CD8-positive, alpha-beta memory T cell (primary cell): ENCODE measurements around the gene ACO2. TPM values are rescaled to one million over a fixed set of nuclear protein-coding genes. Genes with fewer than 3 reads are reported as not detected.

ENCODE experiments used
- CTCF ChIA-PET: fragments of 350-600 bp; sonication (Branson Sonifier 250); formaldehyde crosslinking; loops from one replicate; lab custom pipeline; 2021; ENCODE audit warnings: antibody characterized with exemption; lab: Charles Lee
- POLR2A ChIA-PET: fragments of 350-600 bp; sonication (Branson Sonifier 250); formaldehyde crosslinking; loops from one replicate; lab custom pipeline; 2021; ENCODE audit warnings: antibody characterized with exemption; lab: Charles Lee
- DNase-seq, 5 donors: peaks; one replicate each; pipeline versions ENCODE4 v3.0.0 to v3.0.0-alpha.2; 2020 to 2022; ENCODE audit warnings: mixed read lengths in 1 of 5
- H3K27ac ChIP-seq: one replicate; pipeline ENCODE4 v1.7.0; 2013; ENCODE audit warnings: low read depth, mild to moderate bottlenecking, low read length, moderate library complexity
- H3K27me3 ChIP-seq: 2 replicates; pipeline ENCODE4 v1.7.0; 2013; ENCODE audit warnings: low read length, mild to moderate bottlenecking; ENCODE audit not compliant: insufficient read depth, poor library complexity, severe bottlenecking
- H3K36me3 ChIP-seq: 2 replicates; pipeline ENCODE4 v1.7.0; 2013; ENCODE audit warnings: mild to moderate bottlenecking, low read length, moderate library complexity; ENCODE audit not compliant: insufficient read depth
- H3K4me1 ChIP-seq: 2 replicates; pipeline ENCODE4 v1.7.0; 2013; ENCODE audit warnings: mild to moderate bottlenecking, low read length, moderate library complexity; ENCODE audit not compliant: insufficient read depth
- H3K4me3 ChIP-seq: 2 replicates; pipeline ENCODE4 v1.7.0; 2013; ENCODE audit warnings: mild to moderate bottlenecking, low read length
- H3K9me3 ChIP-seq: 2 replicates; pipeline ENCODE4 v1.7.0; 2013; ENCODE audit warnings: mild to moderate bottlenecking, low read length
- H3K27ac Mint-ChIP-seq, 8 donors: one replicate each; pipeline ENCODE4 v1.8.0; 2020 to 2021; ENCODE audit warnings: mixed read lengths in 8 of 8, mild to moderate bottlenecking in 6 of 8, inconsistent platforms in 3 of 8, moderate library complexity in 3 of 8
- H3K27me3 Mint-ChIP-seq, 2 donors: one replicate each; pipeline ENCODE4 v1.8.0; 2020 to 2021; ENCODE audit warnings: mixed read lengths in 2 of 2, mild to moderate bottlenecking in 1 of 2, moderate library complexity in 1 of 2
- H3K36me3 Mint-ChIP-seq, 3 donors: one replicate each; pipeline ENCODE4 v1.8.0; 2020 to 2021; ENCODE audit warnings: mixed read lengths in 3 of 3, inconsistent platforms in 1 of 3, mild to moderate bottlenecking in 1 of 3
- H3K4me1 Mint-ChIP-seq, 3 donors: one replicate each; pipeline ENCODE4 v1.8.0; 2020 to 2021; ENCODE audit warnings: mixed read lengths in 3 of 3, inconsistent platforms in 1 of 3, mild to moderate bottlenecking in 1 of 3
- H3K4me3 Mint-ChIP-seq, 7 donors: one replicate each; pipeline ENCODE4 v1.8.0; 2020 to 2021; ENCODE audit warnings: mixed read lengths in 7 of 7, mild to moderate bottlenecking in 6 of 7, moderate library complexity in 4 of 7, inconsistent platforms in 2 of 7
- H3K9me3 Mint-ChIP-seq, 5 donors: one replicate each; pipeline ENCODE4 v1.8.0; 2020 to 2022; ENCODE audit warnings: mixed read lengths in 5 of 5, mild to moderate bottlenecking in 3 of 5, moderate library complexity in 2 of 5, inconsistent platforms in 1 of 5
- polyA plus RNA-seq: library from polyadenylated mRNA; unstranded; fragments of 300-500 nt; fragmentation: Illumina TruSeq; gene quantifications from one replicate; pipeline ENCODE4 v1.2.3, GENCODE V29; 2021
- total RNA-seq, 2 experiments: library from RNA; stranded (reverse); gene quantifications; one replicate each; pipeline ENCODE4 v1.2.3, GENCODE V29; 2021

The ACO2 gene
- total and polyA plus RNA-seq, 3 experiments from 2014 or later, result 92.5 to 114 (median 112) TPM

GRCh38 chr22:41478473-41478872 is 9.6 kb downstream of the ACO2 start:
- Mint-ChIP-seq H3K9me3 (no peaks in the 10 kb centered on the region), H3K4me3 (no peak overlapping the region), H3K4me1 (peaks cover 21 to 52% (median 31%) of the 10 kb centered on the region in 3 donors), H3K27ac (peak overlapping the region in 1 of 8 donors; percentile 32), H3K36me3 (peaks cover 0 to 27% (median 3%) of the 10 kb centered on the region in 3 donors), H3K27me3 (no peaks in the 10 kb centered on the region)
- H3K9me3 ChIP-seq, result no peaks in the 10 kb centered on the region
- no peak overlapping the region for H3K4me3 ChIP-seq
- POLR2A ChIA-PET, result no interaction called here
- DNase-seq, result no peak
- no peaks in the 10 kb centered on the region for H3K27me3 ChIP-seq
- H3K4me1 ChIP-seq, result no peaks in the 10 kb centered on the region
- no peaks in the 10 kb centered on the region for H3K36me3 ChIP-seq
- no peak overlapping the region for H3K27ac ChIP-seq
- CTCF ChIA-PET, result interaction anchor here (1.2 to 2.2 kb wide), 2 partner anchors 10 to 75 kb away, joined by 5 to 6 read pairs; partner anchors contain the start of genes ACO2 and PHF5A

- no peaks in the 10 kb centered on the region for H3K36me3 ChIP-seq
- H3K27me3 ChIP-seq, result no peaks in the 10 kb centered on the region
- Mint-ChIP-seq H3K4me3 (no peak overlapping the region), H3K4me1 (peaks cover 20 to 52% (median 29%) of the 10 kb centered on the region in 3 donors), H3K36me3 (peaks cover 0 to 22% (median under 1%) of the 10 kb centered on the region in 3 donors), H3K27ac (peak overlapping the region in 2 of 8 donors; percentile 40 to 56), H3K9me3 (no peaks in the 10 kb centered on the region), H3K27me3 (no peaks in the 10 kb centered on the region)
- CTCF ChIA-PET, result interaction anchor here (0.7 to 1.2 kb wide), 2 partner anchors 10 to 75 kb away, joined by 4 to 5 read pairs; partner anchors contain the start of genes ACO2 and PHF5A
- no peak overlapping the region for H3K27ac ChIP-seq
- DNase-seq, result no peak
- POLR2A ChIA-PET, result no interaction called here
- H3K9me3 ChIP-seq, result no peaks in the 10 kb centered on the region
- no peak overlapping the region for H3K4me3 ChIP-seq
- no peaks in the 10 kb centered on the region for H3K4me1 ChIP-seq
Measured at GRCh38 chr22:41478891-41479521, 10.1 kb downstream of the ACO2 start.

- ChIA-PET CTCF (interaction anchor here (2.3 kb wide), 1 partner anchor 76 kb away, joined by 7 read pairs; no protein-coding TSS in a partner anchor), POLR2A (no interaction called here)
- DNase-seq, result no peak
- Histone ChIP-seq H3K4me1 (no peaks in the 10 kb centered on the region), H3K9me3 (no peaks in the 10 kb centered on the region), H3K4me3 (no peak overlapping the region), H3K27me3 (no peaks in the 10 kb centered on the region), H3K27ac (no peak overlapping the region), H3K36me3 (no peaks in the 10 kb centered on the region)
- Mint-ChIP-seq H3K36me3 (peaks cover 0 to 21% (median 0%) of the 10 kb centered on the region in 3 donors), H3K9me3 (no peaks in the 10 kb centered on the region), H3K27ac (peak overlapping the region in 2 of 8 donors; percentile 54 to 85), H3K27me3 (no peaks in the 10 kb centered on the region), H3K4me1 (peaks cover 21 to 55% (median 31%) of the 10 kb centered on the region in 3 donors), H3K4me3 (peak overlapping the region in 1 of 7 donors; percentile 6)
Measured at GRCh38 chr22:41479671-41480396, 10.9 kb downstream of the ACO2 start.

- Mint-ChIP-seq H3K27ac (no peak overlapping the region), H3K4me3 (peak overlapping the region in 1 of 7 donors; percentile 6), H3K27me3 (no peaks in the 10 kb centered on the region), H3K36me3 (peaks cover 0 to 21% (median 0%) of the 10 kb centered on the region in 3 donors), H3K9me3 (no peaks in the 10 kb centered on the region), H3K4me1 (peaks cover 20 to 59% (median 31%) of the 10 kb centered on the region in 3 donors)
- Histone ChIP-seq H3K4me1 (no peaks in the 10 kb centered on the region), H3K27ac (no peak overlapping the region), H3K36me3 (no peaks in the 10 kb centered on the region), H3K27me3 (no peaks in the 10 kb centered on the region), H3K4me3 (no peak overlapping the region), H3K9me3 (no peaks in the 10 kb centered on the region)
- DNase-seq, result no peak
- ChIA-PET CTCF (interaction anchor here (2.3 kb wide), 1 partner anchor 76 kb away, joined by 7 read pairs; no protein-coding TSS in a partner anchor), POLR2A (no interaction called here)
Measured at GRCh38 chr22:41480397-41480735, 11.4 kb downstream of the ACO2 start.

- Mint-ChIP-seq H3K9me3 (no peaks in the 10 kb centered on the region), H3K27ac (peak overlapping the region in 1 of 8 donors; percentile 22), H3K4me3 (no peak overlapping the region), H3K27me3 (no peaks in the 10 kb centered on the region), H3K4me1 (peaks cover 23 to 61% (median 36%) of the 10 kb centered on the region in 3 donors), H3K36me3 (peaks cover 0 to 21% (median 0%) of the 10 kb centered on the region in 3 donors)
- no peak for DNase-seq
- ChIA-PET POLR2A (no interaction called here), CTCF (interaction anchor here (1.2 to 2.3 kb wide), 2 partner anchors 45 to 77 kb away, joined by 4 to 7 read pairs; no protein-coding TSS in a partner anchor)
- Histone ChIP-seq H3K36me3 (no peaks in the 10 kb centered on the region), H3K9me3 (no peaks in the 10 kb centered on the region), H3K27ac (no peak overlapping the region), H3K27me3 (no peaks in the 10 kb centered on the region), H3K4me1 (no peaks in the 10 kb centered on the region), H3K4me3 (no peak overlapping the region)
Measured at GRCh38 chr22:41481131-41481830, 12.4 kb downstream of the ACO2 start.

DNA sequence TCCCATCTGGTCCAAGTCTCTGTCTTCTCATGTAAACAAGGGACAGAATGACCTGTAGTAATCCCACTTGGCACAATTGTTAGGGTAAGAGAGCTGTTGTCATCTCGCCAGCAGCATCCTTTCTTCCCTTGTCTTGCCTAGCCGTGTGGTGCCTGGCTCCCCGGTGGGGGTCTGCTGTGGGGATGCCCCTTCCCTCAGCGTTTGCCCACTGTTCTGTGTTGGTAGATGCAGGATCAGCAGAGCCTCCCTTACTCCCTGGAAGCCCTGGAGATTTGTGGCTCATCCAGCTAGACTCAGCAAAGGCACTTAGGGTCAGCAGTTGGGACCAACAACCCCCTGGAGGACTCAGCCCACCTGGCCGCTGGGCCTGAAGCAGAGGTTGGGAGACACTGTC is 13.0 kb downstream of the ACO2 start:
- no peak for DNase-seq
- Histone ChIP-seq H3K27ac (no peak overlapping the region), H3K36me3 (no peaks in the 10 kb centered on the region), H3K27me3 (no peaks in the 10 kb centered on the region), H3K4me3 (no peak overlapping the region), H3K9me3 (no peaks in the 10 kb centered on the region), H3K4me1 (no peaks in the 10 kb centered on the region)
- Mint-ChIP-seq H3K9me3 (no peaks in the 10 kb centered on the region), H3K4me1 (peaks cover 25 to 66% (median 37%) of the 10 kb centered on the region in 3 donors), H3K4me3 (no peak overlapping the region), H3K36me3 (peaks cover 0 to 20% (median 0%) of the 10 kb centered on the region in 3 donors), H3K27me3 (no peaks in the 10 kb centered on the region), H3K27ac (peak overlapping the region in 1 of 8 donors; percentile 22)
- ChIA-PET POLR2A (no interaction called here), CTCF (interaction anchor here (1.2 to 2.3 kb wide), 2 partner anchors 44 to 78 kb away, joined by 4 to 7 read pairs; no protein-coding TSS in a partner anchor)

DNA sequence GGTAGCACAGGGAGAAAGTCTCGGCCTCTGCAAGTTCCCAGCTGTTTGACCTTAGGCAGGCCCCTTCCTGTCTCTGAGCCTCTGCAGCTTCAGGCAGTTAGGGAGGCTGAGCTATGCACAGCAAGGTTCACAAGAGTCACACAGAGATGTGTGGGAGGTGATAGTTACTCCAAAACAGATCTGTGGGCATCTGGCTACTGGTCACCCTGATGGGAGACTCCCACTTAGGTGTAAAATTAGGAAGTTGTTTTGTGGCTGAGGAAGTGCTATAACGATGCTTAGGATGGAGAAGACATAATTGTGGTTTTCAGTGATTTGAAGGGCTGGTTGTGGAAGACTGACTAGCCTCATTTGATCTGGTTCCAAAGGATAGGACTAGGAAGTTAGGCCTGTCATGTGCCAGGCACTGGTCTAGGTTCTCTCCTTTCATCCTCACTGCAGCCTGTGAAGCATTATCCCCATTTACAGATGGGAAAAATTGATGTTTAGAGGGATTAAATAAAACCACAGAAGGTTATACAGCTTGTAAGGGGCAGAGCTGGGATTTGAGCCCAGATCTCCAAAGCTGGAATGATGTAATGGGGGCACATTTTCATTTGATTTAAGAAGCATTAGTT is 13.5 kb downstream of the ACO2 start:
- POLR2A ChIA-PET, result no interaction called here
- Mint-ChIP-seq H3K9me3 (no peaks in the 10 kb centered on the region), H3K27me3 (no peaks in the 10 kb centered on the region), H3K4me1 (peaks cover 29 to 71% (median 42%) of the 10 kb centered on the region in 3 donors), H3K27ac (peak overlapping the region in 5 of 8 donors; percentile 29 to 68 (median 64)), H3K4me3 (no peak overlapping the region), H3K36me3 (peaks cover 0 to 23% (median 0%) of the 10 kb centered on the region in 3 donors)
- no peaks in the 10 kb centered on the region for H3K36me3 ChIP-seq
- no peaks in the 10 kb centered on the region for H3K27me3 ChIP-seq
- no peak overlapping the region for H3K4me3 ChIP-seq
- H3K9me3 ChIP-seq, result no peaks in the 10 kb centered on the region
- DNase-seq, result no peak
- CTCF ChIA-PET, result interaction anchor here (1.2 to 2.3 kb wide), 2 partner anchors 44 to 78 kb away, joined by 4 to 7 read pairs; no protein-coding TSS in a partner anchor
- H3K4me1 ChIP-seq, result no peaks in the 10 kb centered on the region
- no peak overlapping the region for H3K27ac ChIP-seq
